ENCODE data around the gene ABCA5. TPM values are rescaled to one million over a fixed set of nuclear protein-coding genes. Genes with fewer than 3 reads are reported as not detected.
"Not testable (repeated sequence)": the region's sequence is repeated elsewhere in the genome, so short reads cannot be mapped to it uniquely, and the experiment has no call there.

ABCA5 gene
- total RNA-seq, 6 donors from 2014 or later, result 10.5 to 62.4 (median 23.1) TPM

GRCh38 chr17:69302682-69303081, 24.3 kb downstream of the ABCA5 start:
- Histone ChIP-seq H3K4me3 (no peak overlapping the region), H3K27ac (no peak overlapping the region), H3K9me3 (no peaks in the 10 kb centered on the region), H3K36me3 (no peaks in the 10 kb centered on the region), H3K4me1 (no peaks in the 10 kb centered on the region), H3K27me3 (no peaks in the 10 kb centered on the region)
- TF ChIP-seq, protein P1, sequence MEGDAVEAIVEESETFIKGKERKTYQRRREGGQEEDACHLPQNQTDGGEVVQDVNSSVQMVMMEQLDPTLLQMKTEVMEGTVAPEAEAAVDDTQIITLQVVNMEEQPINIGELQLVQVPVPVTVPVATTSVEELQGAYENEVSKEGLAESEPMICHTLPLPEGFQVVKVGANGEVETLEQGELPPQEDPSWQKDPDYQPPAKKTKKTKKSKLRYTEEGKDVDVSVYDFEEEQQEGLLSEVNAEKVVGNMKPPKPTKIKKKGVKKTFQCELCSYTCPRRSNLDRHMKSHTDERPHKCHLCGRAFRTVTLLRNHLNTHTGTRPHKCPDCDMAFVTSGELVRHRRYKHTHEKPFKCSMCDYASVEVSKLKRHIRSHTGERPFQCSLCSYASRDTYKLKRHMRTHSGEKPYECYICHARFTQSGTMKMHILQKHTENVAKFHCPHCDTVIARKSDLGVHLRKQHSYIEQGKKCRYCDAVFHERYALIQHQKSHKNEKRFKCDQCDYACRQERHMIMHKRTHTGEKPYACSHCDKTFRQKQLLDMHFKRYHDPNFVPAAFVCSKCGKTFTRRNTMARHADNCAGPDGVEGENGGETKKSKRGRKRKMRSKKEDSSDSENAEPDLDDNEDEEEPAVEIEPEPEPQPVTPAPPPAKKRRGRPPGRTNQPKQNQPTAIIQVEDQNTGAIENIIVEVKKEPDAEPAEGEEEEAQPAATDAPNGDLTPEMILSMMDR (IDR thresholded peaks at IDR 0.05), result no peak
- no peak for TF ChIP-seq POLR2AphosphoS5 (IDR thresholded peaks at IDR 0.05)
- no peak for TF ChIP-seq POLR2A (IDR thresholded peaks at IDR 0.05)
- no peak for TF ChIP-seq EP300 (IDR thresholded peaks at IDR 0.05)
- WGBS, 2 donors, result 84 to 94% methylated on average over 1 of the region's 1 CpG
- no peak for DNase-seq
- ATAC-seq (ENCODE audit: low FRiP score in 2 of 2), result no peak

GRCh38 chr17:69300222-69300621, 26.7 kb downstream of the ABCA5 start:
- H3K9me3 ChIP-seq, result no peaks in the 10 kb centered on the region
- no peaks in the 10 kb centered on the region for H3K27me3 ChIP-seq
- peaks cover 0 to 5% (median 1%) of the 10 kb centered on the region in 4 donors for H3K36me3 ChIP-seq
- ATAC-seq (ENCODE audit: low FRiP score in 2 of 2) (peak in 1 of 2 donors; percentile 29), DNase-seq (no peak)
- WGBS, 2 donors, result 95 to 97% methylated on average over 3 of the region's 3 CpGs
- TF ChIP-seq POLR2AphosphoS5 (IDR thresholded peaks at IDR 0.05) (no peak), POLR2A (IDR thresholded peaks at IDR 0.05) (no peak), EP300 (IDR thresholded peaks at IDR 0.05) (no peak)
- TF ChIP-seq, protein P1 (IDR thresholded peaks at IDR 0.05), result no peak
- H3K4me3 ChIP-seq, result no peak overlapping the region
- no peaks in the 10 kb centered on the region for H3K4me1 ChIP-seq
- H3K27ac ChIP-seq, result no peak overlapping the region

- H3K4me3 ChIP-seq; H3K27ac ChIP-seq; ATAC-seq (ENCODE audit: low FRiP score in 2 of 2); H3K9me3 ChIP-seq; H3K4me1 ChIP-seq; DNase-seq; H3K27me3 ChIP-seq: not testable (repeated sequence)
- WGBS, 2 donors, result 82 to 89% methylated on average over 3 of the region's 3 CpGs
- peaks cover 0 to 11% (median 3%) of the 10 kb centered on the region in 4 donors for H3K36me3 ChIP-seq
Observed at GRCh38 chr17:69298120-69298722, 28.7 kb downstream of the ABCA5 start.

- ATAC-seq (ENCODE audit: low FRiP score in 2 of 2) (no peak), DNase-seq (no peak)
- H3K9me3 ChIP-seq, result no peaks in the 10 kb centered on the region
- peaks cover 0 to 36% (median 4%) of the 10 kb centered on the region in 4 donors for H3K36me3 ChIP-seq
- TF ChIP-seq POLR2AphosphoS5 (IDR thresholded peaks at IDR 0.05) (no peak), POLR2A (IDR thresholded peaks at IDR 0.05) (no peak), EP300 (IDR thresholded peaks at IDR 0.05) (no peak)
- 88 to 100% methylated on average over 1 of the region's 1 CpG for WGBS, 2 donors
- H3K27me3 ChIP-seq, result no peaks in the 10 kb centered on the region
- no peak overlapping the region for H3K27ac ChIP-seq
- H3K4me3 ChIP-seq, result no peak overlapping the region
- no peaks in the 10 kb centered on the region for H3K4me1 ChIP-seq
Observed at GRCh38 chr17:69287168-69287567, 39.8 kb downstream of the ABCA5 start.

GRCh38 chr17:69286257-69286656, 40.7 kb downstream of the ABCA5 start:
- Histone ChIP-seq H3K4me1 (no peaks in the 10 kb centered on the region), H3K27me3 (no peaks in the 10 kb centered on the region), H3K4me3 (no peak overlapping the region), H3K9me3 (no peaks in the 10 kb centered on the region), H3K36me3 (peaks cover 0 to 39% (median 4%) of the 10 kb centered on the region in 4 donors), H3K27ac (no peak overlapping the region)
- TF ChIP-seq EP300 (IDR thresholded peaks at IDR 0.05) (no peak), POLR2AphosphoS5 (IDR thresholded peaks at IDR 0.05) (no peak), POLR2A (IDR thresholded peaks at IDR 0.05) (no peak)
- TF ChIP-seq, protein P1 (IDR thresholded peaks at IDR 0.05), result no peak
- ATAC-seq (ENCODE audit: low FRiP score in 2 of 2), result no peak
- no peak for DNase-seq

DNA sequence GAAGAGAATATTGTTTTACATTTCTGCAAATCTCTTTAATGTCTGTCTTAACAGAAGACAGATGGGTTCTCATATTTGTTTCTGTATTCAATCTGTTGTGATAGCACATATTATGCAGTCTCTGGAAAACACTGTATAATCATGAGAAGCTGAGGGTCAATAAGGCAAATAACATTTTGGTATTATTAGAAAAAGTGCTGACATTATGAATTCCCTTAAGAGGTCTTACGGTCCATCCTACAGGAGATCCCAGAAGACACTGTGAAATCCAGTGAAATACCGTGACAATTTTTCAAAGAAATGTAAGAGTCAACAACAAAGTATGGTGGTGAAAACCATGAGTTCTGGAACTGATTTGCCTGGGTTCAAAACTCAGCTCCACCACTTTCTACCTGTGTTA, 42.3 kb downstream of the ABCA5 start:
- 90 to 91% methylated on average over 2 of the region's 2 CpGs for WGBS, 2 donors
- no peaks in the 10 kb centered on the region for H3K9me3 ChIP-seq
- TF ChIP-seq POLR2AphosphoS5 (IDR thresholded peaks at IDR 0.05) (no peak), POLR2A (IDR thresholded peaks at IDR 0.05) (no peak), EP300 (IDR thresholded peaks at IDR 0.05) (no peak)
- TF ChIP-seq, protein P1 (IDR thresholded peaks at IDR 0.05), result no peak
- H3K27me3 ChIP-seq, result no peaks in the 10 kb centered on the region
- ATAC-seq (ENCODE audit: low FRiP score in 2 of 2) (no peak), DNase-seq (no peak)
- no peaks in the 10 kb centered on the region for H3K4me1 ChIP-seq
- H3K36me3 ChIP-seq, result peaks cover 0 to 39% (median 4%) of the 10 kb centered on the region in 4 donors
- no peak overlapping the region for H3K27ac ChIP-seq
- no peak overlapping the region for H3K4me3 ChIP-seq

Measured in upper lobe of left lung (tissue), 6 donors.